Measurements from ENCODE around the gene LILRB5.
"Not testable (repeated sequence)": the region's sequence is repeated elsewhere in the genome, so short reads cannot be mapped to it uniquely, and the experiment has no call there.

DNA sequence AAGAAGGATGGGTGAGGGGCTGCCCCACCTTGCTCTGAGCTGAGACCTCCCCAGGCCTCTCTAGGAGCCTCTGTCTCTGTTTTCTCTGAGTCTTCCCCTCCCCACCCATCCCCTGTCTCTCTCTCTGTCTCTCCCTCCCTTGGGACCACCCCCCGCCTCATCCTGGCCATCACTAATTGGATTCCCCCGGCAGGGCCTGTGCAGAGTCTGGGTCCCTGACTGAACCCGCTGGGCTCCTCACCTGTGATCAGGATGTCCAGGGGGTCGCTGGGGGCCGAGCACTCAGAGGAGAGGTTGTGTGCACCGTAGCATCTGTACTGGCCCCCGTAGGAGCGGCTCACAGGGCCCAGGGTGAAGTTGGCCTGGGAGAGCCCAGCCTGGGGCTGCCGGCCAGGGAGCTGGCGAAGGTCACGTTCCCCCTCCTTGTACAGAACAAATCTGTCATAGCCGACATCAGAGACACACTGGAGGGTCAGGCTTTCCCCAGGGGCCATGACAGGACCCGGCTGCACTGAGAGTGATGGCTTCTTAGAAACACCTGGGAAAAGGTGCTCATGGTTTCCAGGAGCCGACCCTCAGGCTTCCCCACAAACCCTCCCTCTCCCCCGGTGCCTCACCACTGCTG, 21.6 kb upstream of the LILRB5 start:
- TF ChIP-seq, protein P1, sequence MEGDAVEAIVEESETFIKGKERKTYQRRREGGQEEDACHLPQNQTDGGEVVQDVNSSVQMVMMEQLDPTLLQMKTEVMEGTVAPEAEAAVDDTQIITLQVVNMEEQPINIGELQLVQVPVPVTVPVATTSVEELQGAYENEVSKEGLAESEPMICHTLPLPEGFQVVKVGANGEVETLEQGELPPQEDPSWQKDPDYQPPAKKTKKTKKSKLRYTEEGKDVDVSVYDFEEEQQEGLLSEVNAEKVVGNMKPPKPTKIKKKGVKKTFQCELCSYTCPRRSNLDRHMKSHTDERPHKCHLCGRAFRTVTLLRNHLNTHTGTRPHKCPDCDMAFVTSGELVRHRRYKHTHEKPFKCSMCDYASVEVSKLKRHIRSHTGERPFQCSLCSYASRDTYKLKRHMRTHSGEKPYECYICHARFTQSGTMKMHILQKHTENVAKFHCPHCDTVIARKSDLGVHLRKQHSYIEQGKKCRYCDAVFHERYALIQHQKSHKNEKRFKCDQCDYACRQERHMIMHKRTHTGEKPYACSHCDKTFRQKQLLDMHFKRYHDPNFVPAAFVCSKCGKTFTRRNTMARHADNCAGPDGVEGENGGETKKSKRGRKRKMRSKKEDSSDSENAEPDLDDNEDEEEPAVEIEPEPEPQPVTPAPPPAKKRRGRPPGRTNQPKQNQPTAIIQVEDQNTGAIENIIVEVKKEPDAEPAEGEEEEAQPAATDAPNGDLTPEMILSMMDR (IDR thresholded peaks at IDR 0.05), result not testable (repeated sequence)
- not testable (repeated sequence) for TF ChIP-seq POLR2A (IDR thresholded peaks at IDR 0.05)
